SU-DHL-6 (cell line): ENCODE measurements around the gene CPNE4.

Experiments used
- H2AFZ ChIP-seq: fragments of 200-600 bp; sonication (generic); 2 replicates; pipeline ENCODE4 v1.6.1; 2014; ENCODE audit warnings: low read depth, mild to moderate bottlenecking, moderate library complexity, mixed read lengths, antibody characterized with exemption, low read length; ENCODE audit not compliant: severe bottlenecking
- H3F3A ChIP-seq: fragments of 200-600 bp; shearing (Covaris generic); 2 replicates; pipeline ENCODE4 v1.6.0; 2016; ENCODE audit warnings: antibody characterized with exemption, mild to moderate bottlenecking; ENCODE audit not compliant: insufficient read depth
- H3K27ac ChIP-seq: fragments of 200-600 bp; sonication (generic); 2 replicates; pipeline ENCODE4 v1.5.1; 2016; ENCODE audit warnings: low read depth, mild to moderate bottlenecking, low read length, moderate library complexity, mixed read lengths
- H3K27me3 ChIP-seq: fragments of 200-600 bp; sonication (generic), shearing (Covaris generic); 2 replicates; pipeline ENCODE4 v1.6.0; 2014; ENCODE audit warnings: mild to moderate bottlenecking, low read length
- H3K36me3 ChIP-seq: fragments of 200-600 bp; sonication (generic); 2 replicates; pipeline ENCODE4 v1.6.1; 2014; ENCODE audit warnings: mild to moderate bottlenecking, low read length, mixed read lengths
- H3K4me2 ChIP-seq: fragments of 300-600, 200-600 bp; shearing (Covaris generic), sonication (generic); 2 replicates; pipeline ENCODE4 v1.6.0; 2014; ENCODE audit warnings: low read length, low read depth, mild to moderate bottlenecking; ENCODE audit not compliant: poor library complexity, severe bottlenecking
- H3K4me3 ChIP-seq: fragments of 200-600 bp; sonication (generic); 2 replicates; pipeline ENCODE4 v1.5.1; 2014; ENCODE audit warnings: antibody characterized with exemption, low read length, mild to moderate bottlenecking, mixed read lengths; ENCODE audit not compliant: insufficient read depth, poor library complexity, severe bottlenecking
- H3K79me2 ChIP-seq: fragments of 200-600 bp; sonication (generic); 2 replicates; pipeline ENCODE4 v1.6.1; 2014; ENCODE audit warnings: mild to moderate bottlenecking, low read length, moderate library complexity; ENCODE audit not compliant: insufficient read depth
- H3K9ac ChIP-seq: fragments of 200-600 bp; sonication (generic); 2 replicates; pipeline ENCODE4 v1.7.0; 2014; ENCODE audit warnings: mild to moderate bottlenecking, low read length
- H3K9me2 ChIP-seq: fragments of 200-600 bp; sonication (generic); replicated peaks from 2 replicates; pipeline ENCODE4 v1.6.1; 2014; ENCODE audit warnings: low read length; ENCODE audit not compliant: insufficient read depth
- H3K9me3 ChIP-seq: fragments of 200-600 bp; sonication (generic); 2 replicates; pipeline ENCODE4 v1.6.1; 2014; ENCODE audit warnings: low read length, mixed read lengths; ENCODE audit not compliant: insufficient read depth
- H4K20me1 ChIP-seq: fragments of 200-600 bp; sonication (generic); 2 replicates; pipeline ENCODE4 v1.6.1; 2014; ENCODE audit warnings: low read depth, mild to moderate bottlenecking, antibody characterized with exemption, low read length, moderate library complexity, mixed read lengths
- CTCF ChIP-seq: fragments of 200-600 bp; sonication (generic); IDR thresholded peaks from one replicate; pipeline ENCODE4 v1.5.1; 2017; ENCODE audit warnings: antibody characterized with exemption, mild to moderate bottlenecking, low read length, moderate library complexity; ENCODE audit not compliant: insufficient read depth, poor library complexity, severe bottlenecking
- EZH2phosphoT487 ChIP-seq: fragments of 200-600 bp; sonication (generic), shearing (Covaris generic); conservative IDR thresholded peaks from 2 replicates; pipeline ENCODE4 v1.6.1; 2018; ENCODE audit warnings: mild to moderate bottlenecking, antibody characterized with exemption, low read length, moderate library complexity, mixed read lengths

Gene CPNE4

GRCh38 chr3:131616719-131617118, 418.1 kb downstream of the CPNE4 start:
- Histone ChIP-seq H3K9me3 (no peaks in the 10 kb centered on the region), H2AFZ (no peak overlapping the region), H3K9ac (no peak overlapping the region), H3K36me3 (no peaks in the 10 kb centered on the region), H3F3A (no peaks in the 10 kb centered on the region), H3K27ac (no peak overlapping the region), H3K27me3 (no peaks in the 10 kb centered on the region), H3K9me2 (no peaks in the 10 kb centered on the region), H3K4me3 (no peak overlapping the region), H4K20me1 (no peaks in the 10 kb centered on the region), H3K4me2 (no peak overlapping the region), H3K79me2 (no peaks in the 10 kb centered on the region)
- no peak for TF ChIP-seq EZH2phosphoT487
- TF ChIP-seq CTCF, result no peak

DNA sequence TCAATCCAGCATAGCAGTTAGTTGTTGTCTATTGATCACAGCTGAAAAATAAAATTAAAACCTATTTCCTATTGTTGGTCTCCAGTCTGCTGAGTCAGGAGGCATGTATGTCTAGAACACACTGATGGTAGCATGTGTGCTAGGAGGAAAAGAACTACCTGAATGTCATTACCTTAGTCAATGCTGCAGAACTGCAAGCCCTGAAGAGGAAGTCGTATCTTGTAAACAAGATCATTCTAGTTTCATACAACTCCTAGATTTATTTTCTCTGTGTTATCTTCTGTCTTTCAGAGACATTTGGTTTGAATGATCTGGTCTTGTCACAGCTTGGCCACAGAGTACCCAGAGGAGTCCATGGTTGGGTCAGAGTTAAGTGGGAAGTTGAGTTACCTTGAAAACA, 422.1 kb downstream of the CPNE4 start:
- TF ChIP-seq EZH2phosphoT487 (no peak), CTCF (no peak)
- no peaks in the 10 kb centered on the region for H3F3A ChIP-seq
- no peak overlapping the region for H2AFZ ChIP-seq
- no peak overlapping the region for H3K4me2 ChIP-seq
- no peak overlapping the region for H3K27ac ChIP-seq
- no peaks in the 10 kb centered on the region for H3K27me3 ChIP-seq
- H3K4me3 ChIP-seq, result no peak overlapping the region
- H3K9ac ChIP-seq, result no peak overlapping the region
- no peaks in the 10 kb centered on the region for H3K9me3 ChIP-seq
- no peaks in the 10 kb centered on the region for H3K79me2 ChIP-seq
- H3K9me2 ChIP-seq, result no peaks in the 10 kb centered on the region
- H3K36me3 ChIP-seq, result no peaks in the 10 kb centered on the region
- no peaks in the 10 kb centered on the region for H4K20me1 ChIP-seq

- H3K79me2 ChIP-seq, result no peaks in the 10 kb centered on the region
- H3K9ac ChIP-seq, result no peak overlapping the region
- H3K4me2 ChIP-seq, result no peak overlapping the region
Measured at GRCh38 chr3:131610174-131610573, 424.6 kb downstream of the CPNE4 start.

More at GRCh38 chr3:131610174-131610573, 424.6 kb downstream of the CPNE4 start:
- Histone ChIP-seq H4K20me1 (no peaks in the 10 kb centered on the region), H3K9me3 (no peaks in the 10 kb centered on the region), H3K27me3 (no peaks in the 10 kb centered on the region), H2AFZ (no peak overlapping the region), H3K9me2 (no peaks in the 10 kb centered on the region), H3F3A (no peaks in the 10 kb centered on the region), H3K36me3 (no peaks in the 10 kb centered on the region), H3K4me3 (no peak overlapping the region), H3K27ac (no peak overlapping the region)
- no peak for TF ChIP-seq EZH2phosphoT487
- no peak for TF ChIP-seq CTCF
